Testis (tissue), 3 donors: Measurements from ENCODE around the gene FHOD1. TPM values are rescaled to one million over a fixed set of nuclear protein-coding genes. Genes with fewer than 3 reads are reported as not detected.

Source experiments
- DNase-seq: peaks from one replicate; pipeline ENCODE4 v3.0.0-alpha.2; 2019
- H3K27ac ChIP-seq, 2 donors: fragments of 200-600 bp; sonication (generic); one replicate each; pipeline ENCODE4 v1.5.1; 2019
- H3K27me3 ChIP-seq: fragments of 200-600 bp; sonication (generic); one replicate; pipeline ENCODE4 v1.5.1; 2019
- H3K36me3 ChIP-seq: fragments of 200-600 bp; sonication (generic); one replicate; pipeline ENCODE4 v1.5.1; 2017; ENCODE audit warnings: low read depth; ENCODE audit errors: missing control alignments
- H3K4me1 ChIP-seq: fragments of 200-600 bp; sonication (generic); one replicate; pipeline ENCODE4 v1.5.1; 2019
- H3K4me3 ChIP-seq, 2 donors: fragments of 200-600 bp; sonication (generic); one replicate each; pipeline ENCODE4 v1.5.1; 2017 to 2019
- H3K9me3 ChIP-seq: fragments of 200-600 bp; sonication (generic); one replicate; pipeline ENCODE4 v1.5.1; 2017
- POLR2A ChIP-seq: fragments of 450-650 bp; IDR thresholded peaks from one replicate; pipeline ENCODE4 v1.6.1; 2017; ENCODE audit warnings: antibody characterized with exemption, mild to moderate bottlenecking, moderate library complexity
- whole genome bisulfite sequencing, 2 donors: methylation state at CpG; one replicate each; pipeline ENCODE4 v1.1.5; 2018; 5-methylcytosine and 5-hydroxymethylcytosine counted together
- intact Hi-C: fragments of 100-400 bp; cut with DNase I; formaldehyde crosslinking; loops from one replicate; pipeline ENCODE4 v1.15.1; 2023; ENCODE audit warnings: low total_unique reads
- polyA plus RNA-seq: library from polyadenylated mRNA; stranded (reverse); fragments of 350-450 nt; fragmentation: Illumina TruSeq; extraction: RNeasy Lipid Tissue Mini Kit (QIAGEN cat#74804); gene quantifications from one replicate; pipeline ENCODE4 v1.2.3, GENCODE V29; 2014; ENCODE audit warnings: low read depth, low replicate concordance; ENCODE audit not compliant: insufficient read depth
- total RNA-seq, 2 donors: library from RNA; depleted of rRNA; stranded (reverse); fragments of >200 nt; gene quantifications; one replicate each; pipeline ENCODE4 v1.2.3, GENCODE V29; 2016
- TF ChIP-seq, protein P1 (sequence below), 3 experiments: fragments of 450-650 bp in 2 of 3; fragments of 200-600 bp in 1 of 3; sonication (generic) in 1 of 3; IDR thresholded peaks; one replicate each; pipeline ENCODE4 v1.5.1; 2016 to 2019; ENCODE audit warnings: antibody characterized with exemption in 3 of 3, mild to moderate bottlenecking in 2 of 3, moderate library complexity in 1 of 3

The FHOD1 gene
- total and polyA plus RNA-seq, 3 donors from 2014 or later: 17.0 to 40.0 (median 28.8) TPM

DNA sequence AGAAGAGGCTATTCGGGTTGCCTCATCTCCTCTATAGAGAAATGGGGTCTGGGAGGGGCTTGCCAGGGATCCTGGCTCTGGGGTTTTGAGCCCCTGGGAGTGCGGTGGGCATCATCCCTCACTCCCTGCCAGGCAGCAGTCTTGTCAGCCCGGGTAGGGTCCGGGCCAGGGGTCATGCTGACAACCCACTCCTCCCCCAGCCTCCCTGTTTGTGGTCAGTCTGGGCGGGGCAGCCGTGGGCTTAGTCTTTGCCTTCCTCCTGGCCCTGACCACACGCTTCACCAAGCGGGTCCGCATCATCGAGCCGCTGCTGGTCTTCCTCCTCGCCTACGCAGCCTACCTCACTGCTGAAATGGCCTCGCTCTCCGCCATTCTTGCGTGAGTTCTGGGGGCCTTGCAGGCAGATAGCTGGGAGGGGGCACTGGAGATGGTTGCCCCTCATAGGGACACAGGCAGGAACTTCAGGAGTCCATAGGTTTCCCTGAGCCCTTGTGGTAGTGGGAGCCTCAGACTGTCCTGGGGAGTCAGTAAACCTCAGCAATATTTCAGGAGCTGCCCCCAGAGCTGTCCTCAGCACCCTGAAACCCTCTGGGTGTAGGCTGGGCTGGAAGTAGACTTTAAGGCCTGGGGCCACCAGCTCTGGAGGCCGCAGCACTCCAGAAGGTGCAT lies 8.4 kb upstream of the FHOD1 start:
- 97 to 98% methylated on average over 13 to 17 of the region's 17 CpGs for WGBS, 2 donors
- H3K27me3 ChIP-seq: no peaks in the 10 kb centered on the region

DNA sequence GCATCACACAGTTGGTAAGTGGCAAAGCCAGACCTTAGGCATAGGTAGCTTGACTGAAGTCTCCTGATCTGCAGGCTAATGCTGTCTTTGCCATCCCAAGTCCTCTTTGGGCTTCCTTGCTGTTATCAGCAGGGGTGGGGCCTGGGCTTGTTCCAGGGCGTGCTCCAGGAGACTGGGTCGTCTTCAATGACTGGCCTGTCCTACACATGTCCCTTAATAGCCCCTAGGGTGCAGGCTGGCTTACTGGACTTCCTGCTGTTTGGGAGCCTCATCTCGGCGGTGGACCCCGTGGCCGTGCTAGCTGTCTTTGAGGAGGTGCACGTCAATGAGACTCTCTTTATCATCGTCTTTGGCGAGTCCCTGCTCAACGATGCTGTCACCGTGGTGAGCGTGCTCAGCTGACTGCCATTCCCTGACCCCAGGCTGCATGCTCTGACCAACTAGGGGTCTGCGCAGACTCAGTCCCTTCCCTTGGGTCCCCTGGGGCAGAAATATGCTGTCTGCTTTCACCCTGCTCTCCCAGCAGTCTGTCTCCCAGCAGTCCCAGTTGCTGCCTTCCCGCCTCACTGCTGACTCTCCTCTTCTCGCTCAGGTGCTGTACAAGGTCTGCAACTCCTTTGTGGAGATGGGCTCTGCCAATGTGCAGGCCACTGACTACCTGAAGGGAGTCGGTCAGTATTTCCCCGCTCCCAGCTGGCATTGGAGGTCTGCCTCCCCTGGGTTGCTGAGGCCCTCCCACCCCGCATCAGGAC lies 7.7 kb upstream of the FHOD1 start:
- Histone ChIP-seq H3K4me1 (no peaks in the 10 kb centered on the region), H3K9me3 (no peaks in the 10 kb centered on the region), H3K36me3 (no peaks in the 10 kb centered on the region), H3K4me3 (no peak overlapping the region), H3K27ac (no peak overlapping the region), H3K27me3 (no peaks in the 10 kb centered on the region)
- intact Hi-C loops: no loop called here
- no peak for TF ChIP-seq POLR2A
- TF ChIP-seq, protein P1, sequence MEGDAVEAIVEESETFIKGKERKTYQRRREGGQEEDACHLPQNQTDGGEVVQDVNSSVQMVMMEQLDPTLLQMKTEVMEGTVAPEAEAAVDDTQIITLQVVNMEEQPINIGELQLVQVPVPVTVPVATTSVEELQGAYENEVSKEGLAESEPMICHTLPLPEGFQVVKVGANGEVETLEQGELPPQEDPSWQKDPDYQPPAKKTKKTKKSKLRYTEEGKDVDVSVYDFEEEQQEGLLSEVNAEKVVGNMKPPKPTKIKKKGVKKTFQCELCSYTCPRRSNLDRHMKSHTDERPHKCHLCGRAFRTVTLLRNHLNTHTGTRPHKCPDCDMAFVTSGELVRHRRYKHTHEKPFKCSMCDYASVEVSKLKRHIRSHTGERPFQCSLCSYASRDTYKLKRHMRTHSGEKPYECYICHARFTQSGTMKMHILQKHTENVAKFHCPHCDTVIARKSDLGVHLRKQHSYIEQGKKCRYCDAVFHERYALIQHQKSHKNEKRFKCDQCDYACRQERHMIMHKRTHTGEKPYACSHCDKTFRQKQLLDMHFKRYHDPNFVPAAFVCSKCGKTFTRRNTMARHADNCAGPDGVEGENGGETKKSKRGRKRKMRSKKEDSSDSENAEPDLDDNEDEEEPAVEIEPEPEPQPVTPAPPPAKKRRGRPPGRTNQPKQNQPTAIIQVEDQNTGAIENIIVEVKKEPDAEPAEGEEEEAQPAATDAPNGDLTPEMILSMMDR (IDR thresholded peaks at IDR 0.05): no peak
- WGBS, 2 donors: 91 to 92% methylated on average over 18 of the region's 18 CpGs
- no peak for DNase-seq

More for the DNA sequence above, 8.4 kb upstream of the FHOD1 start:
- Histone ChIP-seq H3K27ac (no peak overlapping the region), H3K36me3 (no peaks in the 10 kb centered on the region), H3K4me1 (no peaks in the 10 kb centered on the region), H3K4me3 (no peak overlapping the region), H3K9me3 (no peaks in the 10 kb centered on the region)
- intact Hi-C loops: no loop called here
- TF ChIP-seq, protein P1 (IDR thresholded peaks at IDR 0.05): no peak
- TF ChIP-seq POLR2A: no peak
- no peak for DNase-seq

DNA sequence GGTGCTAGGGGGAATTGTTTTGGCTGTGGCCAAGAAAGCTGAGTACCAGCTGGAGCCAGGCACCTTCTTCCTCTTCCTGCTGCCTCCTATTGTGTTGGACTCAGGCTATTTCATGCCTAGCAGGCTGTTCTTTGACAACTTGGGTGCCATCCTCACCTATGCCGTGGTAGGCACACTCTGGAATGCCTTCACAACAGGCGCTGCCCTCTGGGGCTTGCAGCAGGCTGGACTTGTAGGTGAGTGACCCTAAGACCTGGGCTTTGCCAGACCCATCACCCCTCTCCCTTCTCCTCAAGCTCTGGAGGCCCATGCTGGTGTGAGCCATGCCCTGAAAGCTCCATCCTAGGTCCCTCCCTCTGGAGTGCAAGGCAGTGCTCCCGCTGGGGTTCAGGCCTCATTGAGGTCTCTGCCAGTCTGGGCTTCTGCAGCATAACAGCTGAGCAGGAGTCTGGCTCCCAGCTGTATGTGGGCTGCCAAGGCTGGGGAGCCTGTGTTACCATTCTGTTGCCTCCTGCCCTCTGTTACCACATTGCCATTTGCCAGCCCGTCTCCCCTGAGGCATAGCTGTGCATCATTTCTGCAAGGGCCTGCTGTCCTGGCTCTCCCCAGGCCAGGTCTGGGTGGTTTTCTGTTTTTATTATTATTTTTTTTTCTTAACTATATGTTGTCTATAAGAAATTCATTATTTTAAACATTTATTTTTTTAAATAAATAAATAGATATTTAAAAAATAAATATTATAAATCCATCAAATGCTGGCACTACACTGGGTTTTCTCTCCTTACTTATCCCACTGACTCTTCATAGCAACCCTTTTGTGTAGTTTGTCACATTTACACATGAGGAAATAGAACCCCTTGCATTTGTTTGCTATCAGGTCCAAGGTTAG lies 5.6 kb upstream of the FHOD1 start:
- WGBS, 2 donors: 92 to 97% methylated on average over 3 to 4 of the region's 4 CpGs
- DNase-seq: no peak
- H3K4me3 ChIP-seq: no peak overlapping the region
- no peak for TF ChIP-seq POLR2A
- TF ChIP-seq, protein P1 (IDR thresholded peaks at IDR 0.05): no peak
- H3K4me1 ChIP-seq: peaks cover 3% of the 10 kb centered on the region
- no peaks in the 10 kb centered on the region for H3K27me3 ChIP-seq
- no peaks in the 10 kb centered on the region for H3K36me3 ChIP-seq
- H3K27ac ChIP-seq: no peak overlapping the region
- intact Hi-C loops: no loop called here
- no peaks in the 10 kb centered on the region for H3K9me3 ChIP-seq

DNA sequence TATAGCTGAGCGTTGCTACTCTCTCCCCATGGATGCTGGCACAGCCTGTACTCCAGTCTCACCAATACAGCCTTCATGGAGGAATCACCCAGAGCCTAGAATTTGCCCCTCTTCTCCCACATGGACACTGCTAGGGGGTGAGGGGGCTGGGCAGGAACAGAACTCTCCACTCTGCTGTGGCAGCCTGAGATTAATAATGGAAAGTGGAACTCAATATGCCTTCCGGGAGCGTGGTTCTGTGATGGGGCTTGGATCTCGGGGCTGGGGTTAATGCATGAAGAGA lies 2.7 kb upstream of the FHOD1 start:
- DNase-seq: no peak
- no peaks in the 10 kb centered on the region for H3K9me3 ChIP-seq
- no peak overlapping the region for H3K27ac ChIP-seq
- no peak overlapping the region for H3K4me3 ChIP-seq
- intact Hi-C loops: no loop called here
- no peaks in the 10 kb centered on the region for H3K27me3 ChIP-seq
- no peaks in the 10 kb centered on the region for H3K36me3 ChIP-seq
- TF ChIP-seq POLR2A: no peak
- TF ChIP-seq, protein P1 (IDR thresholded peaks at IDR 0.05): no peak
- peaks cover 13% of the 10 kb centered on the region for H3K4me1 ChIP-seq
- 67 to 71% methylated on average over 4 of the region's 4 CpGs for WGBS, 2 donors
